ENCODE results near the gene HSD11B1. TPM values are rescaled to one million over a fixed set of nuclear protein-coding genes. Genes with fewer than 3 reads are reported as not detected.

Gene HSD11B1
- total and polyA plus RNA-seq, 2 donors (not counting 3 experiments of a cell fraction or from before 2014, with no cell fraction given): not detected

- no peak for FAIRE-seq
Observed at GRCh38 chr1:209775678-209776077, 71.0 kb downstream of the HSD11B1 start.

GRCh38 chr1:209777587-209777986 is 72.9 kb downstream of the HSD11B1 start:
- Histone ChIP-seq H4K20me1 (replicated peaks; ENCODE audit: control insufficient read depth, extremely low read depth, insufficient read depth, low read length) (no peaks in the 10 kb centered on the region), H3K4me3 (replicated peaks in 1 of 3; ENCODE audit: insufficient read depth in 1 of 3, low read depth in 1 of 3, low read length in 3 of 3) (no peak overlapping the region), H3K27ac (ENCODE audit: insufficient read depth, low read depth, low read length) (no peak overlapping the region), H2AFZ (ENCODE audit: low read depth, low read length) (no peak overlapping the region), H3K9me3 (replicated peaks; ENCODE audit: control insufficient read depth, insufficient read depth, low read length) (no peaks in the 10 kb centered on the region), H3K79me2 (ENCODE audit: control insufficient read depth, insufficient read depth, low read length) (no peaks in the 10 kb centered on the region), H3K4me1 (ENCODE audit: control insufficient read depth, extremely low read depth, insufficient read depth, low read length) (no peaks in the 10 kb centered on the region), H3K36me3 (ENCODE audit: control insufficient read depth in 2 of 2, extremely low read depth in 1 of 2, insufficient read depth in 2 of 2, low read length in 2 of 2) (no peaks in the 10 kb centered on the region), H3K4me2 (ENCODE audit: insufficient read depth, low read length) (no peak overlapping the region), H3K27me3 (ENCODE audit: control insufficient read depth in 2 of 2, insufficient read depth in 2 of 2, low read length in 2 of 2) (no peaks in the 10 kb centered on the region), H3K9ac (replicated peaks; ENCODE audit: extremely low read depth, insufficient read depth, low read length) (no peak overlapping the region), H3K9me1 (replicated peaks; ENCODE audit: control insufficient read depth, extremely low read depth, insufficient read depth, low read length) (no peaks in the 10 kb centered on the region)
- CTCF ChIA-PET: interaction anchor here (2.0 kb wide), 1 partner anchor 8 kb away, joined by 8 read pairs; no protein-coding TSS in a partner anchor
- POLR2A ChIA-PET: no interaction called here
- no TSS peak for BruUV-seq (replicated peaks)
- dilution Hi-C loops (cut with MboI; ENCODE audit: extremely low pct_ligation_motif_present, low sequenced_read_pairs) (no loop called here), intact Hi-C loops (cut with micrococcal nuclease) (no loop called here)
- DNase-seq (ENCODE audit: low read depth, low spot score): no peak
- FAIRE-seq: no peak
- no peak for TF ChIP-seq POLR2AphosphoS5 (IDR thresholded peaks at IDR 0.05; ENCODE audit: insufficient read depth, low read depth, low read length)
- no peak for TF ChIP-seq JUN (IDR thresholded peaks at IDR 0.05; ENCODE audit: borderline replicate concordance, insufficient read depth, insufficient read length, low read depth)
- TF ChIP-seq POLR2A (IDR thresholded peaks at IDR 0.05; ENCODE audit: low read depth, low read length): no peak
- no peak for TF ChIP-seq FOS (IDR thresholded peaks at IDR 0.05; ENCODE audit: borderline replicate concordance, insufficient read depth, low read length)
- TF ChIP-seq EZH2 (IDR thresholded peaks at IDR 0.05; ENCODE audit: borderline replicate concordance, low read depth, low read length, severe bottlenecking): no peak

More at GRCh38 chr1:209775678-209776077, 71.0 kb downstream of the HSD11B1 start:
- intact Hi-C loops (cut with micrococcal nuclease): no loop called here
- H3K36me3 ChIP-seq (ENCODE audit: control insufficient read depth in 2 of 2, extremely low read depth in 1 of 2, insufficient read depth in 2 of 2, low read length in 2 of 2): no peaks in the 10 kb centered on the region
- no peaks in the 10 kb centered on the region for H3K9me3 ChIP-seq (replicated peaks; ENCODE audit: control insufficient read depth, insufficient read depth, low read length)
- no peak for DNase-seq (ENCODE audit: low read depth, low spot score)
- no peak overlapping the region for H3K9ac ChIP-seq (replicated peaks; ENCODE audit: extremely low read depth, insufficient read depth, low read length)
- ChIA-PET CTCF (interaction anchor here (0.6 to 2.7 kb wide), 2 partner anchors 28 to 48 kb away, joined by 3 to 13 read pairs; no protein-coding TSS in a partner anchor), POLR2A (no interaction called here)
- no peaks in the 10 kb centered on the region for H3K27me3 ChIP-seq (ENCODE audit: control insufficient read depth in 2 of 2, insufficient read depth in 2 of 2, low read length in 2 of 2)
- no peaks in the 10 kb centered on the region for H4K20me1 ChIP-seq (replicated peaks; ENCODE audit: control insufficient read depth, extremely low read depth, insufficient read depth, low read length)
- H2AFZ ChIP-seq (ENCODE audit: low read depth, low read length): no peak overlapping the region
- H3K4me1 ChIP-seq (ENCODE audit: control insufficient read depth, extremely low read depth, insufficient read depth, low read length): no peaks in the 10 kb centered on the region
- H3K27ac ChIP-seq (ENCODE audit: insufficient read depth, low read depth, low read length): no peak overlapping the region
- BruUV-seq (replicated peaks): no TSS peak
- H3K79me2 ChIP-seq (ENCODE audit: control insufficient read depth, insufficient read depth, low read length): no peaks in the 10 kb centered on the region
- H3K9me1 ChIP-seq (replicated peaks; ENCODE audit: control insufficient read depth, extremely low read depth, insufficient read depth, low read length): no peaks in the 10 kb centered on the region
- no peak overlapping the region for H3K4me3 ChIP-seq (replicated peaks in 1 of 3; ENCODE audit: insufficient read depth in 1 of 3, low read depth in 1 of 3, low read length in 3 of 3)
- TF ChIP-seq POLR2A (IDR thresholded peaks at IDR 0.05; ENCODE audit: low read depth, low read length): no peak
- TF ChIP-seq JUN (IDR thresholded peaks at IDR 0.05; ENCODE audit: borderline replicate concordance, insufficient read depth, insufficient read length, low read depth): no peak
- TF ChIP-seq MAX (IDR thresholded peaks at IDR 0.05; ENCODE audit: insufficient read depth, insufficient read length): no peak
- no peak for TF ChIP-seq GATA2 (IDR thresholded peaks at IDR 0.05; ENCODE audit: insufficient read depth, insufficient read length, low read depth, low read length)
- no peak overlapping the region for H3K4me2 ChIP-seq (ENCODE audit: insufficient read depth, low read length)
- dilution Hi-C loops (cut with MboI; ENCODE audit: extremely low pct_ligation_motif_present, low sequenced_read_pairs): no loop called here

Data from endothelial cell of umbilical vein (primary cell).